Measurements from ENCODE around the gene IDE. TPM values are rescaled to one million over a fixed set of nuclear protein-coding genes. Genes with fewer than 3 reads are reported as not detected.
A peak's percentile ranks its signal among the peaks of the same experiment; 100 is the strongest.

The IDE gene
- total and polyA plus RNA-seq, 2 of the 4 experiments (the other 2 are of a cell fraction), result 9.3 to 27.4 TPM

- TF ChIP-seq, protein P1, sequence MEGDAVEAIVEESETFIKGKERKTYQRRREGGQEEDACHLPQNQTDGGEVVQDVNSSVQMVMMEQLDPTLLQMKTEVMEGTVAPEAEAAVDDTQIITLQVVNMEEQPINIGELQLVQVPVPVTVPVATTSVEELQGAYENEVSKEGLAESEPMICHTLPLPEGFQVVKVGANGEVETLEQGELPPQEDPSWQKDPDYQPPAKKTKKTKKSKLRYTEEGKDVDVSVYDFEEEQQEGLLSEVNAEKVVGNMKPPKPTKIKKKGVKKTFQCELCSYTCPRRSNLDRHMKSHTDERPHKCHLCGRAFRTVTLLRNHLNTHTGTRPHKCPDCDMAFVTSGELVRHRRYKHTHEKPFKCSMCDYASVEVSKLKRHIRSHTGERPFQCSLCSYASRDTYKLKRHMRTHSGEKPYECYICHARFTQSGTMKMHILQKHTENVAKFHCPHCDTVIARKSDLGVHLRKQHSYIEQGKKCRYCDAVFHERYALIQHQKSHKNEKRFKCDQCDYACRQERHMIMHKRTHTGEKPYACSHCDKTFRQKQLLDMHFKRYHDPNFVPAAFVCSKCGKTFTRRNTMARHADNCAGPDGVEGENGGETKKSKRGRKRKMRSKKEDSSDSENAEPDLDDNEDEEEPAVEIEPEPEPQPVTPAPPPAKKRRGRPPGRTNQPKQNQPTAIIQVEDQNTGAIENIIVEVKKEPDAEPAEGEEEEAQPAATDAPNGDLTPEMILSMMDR (conservative IDR thresholded peaks at IDR 0.05; ENCODE audit: low read depth, low read length), result peak; percentile 29; the same call in 1 of the 2 replicates
- TF ChIP-seq MAZ (IDR thresholded peaks at IDR 0.05; ENCODE audit: borderline replicate concordance, low read depth, low read length) (no peak), FOS (IDR thresholded peaks at IDR 0.05; ENCODE audit: low read depth, low read length) (no peak), MXI1 (IDR thresholded peaks at IDR 0.05; ENCODE audit: borderline replicate concordance, low read depth, low read length) (no peak), NFE2L2 (IDR thresholded peaks at IDR 0.05; ENCODE audit: low read depth, low read length) (no peak), BHLHE40 (IDR thresholded peaks at IDR 0.05; ENCODE audit: low read depth, low read length) (no peak), MAFK (IDR thresholded peaks at IDR 0.05; ENCODE audit: low read depth, low read length) (no peak)
- CTCF ChIA-PET, result interaction anchor here (0.6 to 1.4 kb wide), 4 partner anchors 15 to 332 kb away, joined by 3 to 5 read pairs (median 3); no protein-coding TSS in a partner anchor
- BruUV-seq (replicated peaks), result no TSS peak
- POLR2A ChIA-PET (ENCODE audit: unreplicated experiment), result no interaction called here
- Histone ChIP-seq H2BK120ac (ENCODE audit: low read depth, low read length) (no peak overlapping the region), H2AK5ac (ENCODE audit: low read depth, low read length) (no peak overlapping the region), H3K9me1 (ENCODE audit: insufficient read depth, low read length) (no peaks in the 10 kb centered on the region), H4K5ac (ENCODE audit: low read depth, low read length) (no peak overlapping the region), H3K23ac (ENCODE audit: low read depth, low read length) (no peak overlapping the region), H3K4me3 (ENCODE audit: insufficient read depth, low read depth, low read length) (no peak overlapping the region; the same call in 1 of the 2 replicates), H4K8ac (ENCODE audit: low read depth in 2 of 2, low read length in 2 of 2) (no peak overlapping the region), H2BK5ac (ENCODE audit: low read depth, low read length, poor library complexity, severe bottlenecking) (no peak overlapping the region), H2BK15ac (ENCODE audit: low read depth, low read length) (no peak overlapping the region), H3K4me1 (ENCODE audit: control insufficient read depth, insufficient read depth, low read length) (no peaks in the 10 kb centered on the region), H3K56ac (ENCODE audit: extremely low read depth, insufficient read depth, low read length) (no peak overlapping the region), H3K9me3 (ENCODE audit: control insufficient read depth, insufficient read depth, low read length) (peaks cover 7% of the 10 kb centered on the region), H3K18ac (ENCODE audit: low read depth, low read length) (no peak overlapping the region), H3K4me2 (ENCODE audit: low read depth, low read length) (peak overlapping the region; percentile 8; the same call in 1 of the 2 replicates), H3K9ac (ENCODE audit: low read depth, low read length) (no peak overlapping the region), H3K27me3 (ENCODE audit: control insufficient read depth, insufficient read depth, low read length) (peaks cover 14% of the 10 kb centered on the region), H4K91ac (ENCODE audit: insufficient read depth, low read depth, low read length) (no peak overlapping the region), H2AK9ac (replicated peaks; ENCODE audit: low read depth, low read length, poor library complexity) (no peak overlapping the region), H4K20me1 (ENCODE audit: insufficient read depth, low read length) (no peaks in the 10 kb centered on the region), H3K4ac (ENCODE audit: low read depth, low read length) (no peak overlapping the region), H2BK20ac (ENCODE audit: low read depth, low read length) (no peak overlapping the region), H3K27ac (ENCODE audit: insufficient read depth, low read length) (no peak overlapping the region), H3K79me1 (ENCODE audit: low read depth in 1 of 2, low read length in 2 of 2) (no peaks in the 10 kb centered on the region), H3K36me3 (ENCODE audit: control insufficient read depth, insufficient read depth, low read length) (no peaks in the 10 kb centered on the region), H3K14ac (replicated peaks; ENCODE audit: low read depth, low read length) (no peak overlapping the region), H2AFZ (replicated peaks; ENCODE audit: low read length, poor library complexity) (peak overlapping the region; percentile 79)
- DNase-seq (peak; percentile 31), ATAC-seq (ENCODE audit: low read depth) (peak; percentile 81)
- WGBS, 2 experiments (ENCODE audit: extremely low coverage in 2 of 2, insufficient read length in 1 of 2), result no CpG with 5 or more reads among the region's 34 CpGs
- intact Hi-C loops (cut with micrococcal nuclease) (no loop called here), dilution Hi-C loops (cut with HindIII; ENCODE audit: low sequenced_read_pairs, unreplicated experiment) (no loop called here), in situ Hi-C loops (cut with MboI; ENCODE audit: low sequenced_read_pairs) (no loop called here)
Measured at GRCh38 chr10:92419740-92420545, 153.9 kb downstream of the IDE start.
